Fibroblast of lung (primary cell): ENCODE results near the gene ADA. TPM values are rescaled to one million over a fixed set of nuclear protein-coding genes. Genes with fewer than 3 reads are reported as not detected.

Source experiments
- DNase-seq, 2 donors: peaks; one replicate each; pipeline versions ENCODE4 v3.0.0 to v3.0.0-alpha.2; 2010; ENCODE audit warnings: low read depth in 2 of 2
- H2AFZ ChIP-seq: 2 replicates; pipeline ENCODE4 v1.5.1; 2012; ENCODE audit warnings: low read length, control low read depth, inconsistent platforms
- H3K27ac ChIP-seq: 2 replicates; pipeline ENCODE4 v1.5.1; 2011; ENCODE audit warnings: low read length, control low read depth; ENCODE audit not compliant: insufficient read depth
- H3K27me3 ChIP-seq: 2 replicates; pipeline ENCODE4 v1.5.1; 2011; ENCODE audit warnings: mild to moderate bottlenecking, low read length; ENCODE audit not compliant: control insufficient read depth, insufficient read depth
- H3K36me3 ChIP-seq: 2 replicates; pipeline ENCODE4 v1.5.1; 2011; ENCODE audit warnings: low read length; ENCODE audit not compliant: control insufficient read depth, insufficient read depth
- H3K4me1 ChIP-seq: 2 replicates; pipeline ENCODE4 v1.5.1; 2011; ENCODE audit warnings: low read length; ENCODE audit not compliant: control insufficient read depth, insufficient read depth; ENCODE audit errors: extremely low read depth
- H3K4me2 ChIP-seq: 2 replicates; pipeline ENCODE4 v1.5.1; 2011; ENCODE audit warnings: low read length, control low read depth; ENCODE audit not compliant: insufficient read depth; ENCODE audit errors: extremely low read depth
- H3K4me3 ChIP-seq, 4 experiments: fragments of 200-600 bp in 1 of 4; sonication (generic) in 1 of 4; replicated peaks in 1 of 4; 2 replicates each; pipeline ENCODE4 v1.5.1; 2011 to 2016; ENCODE audit warnings: low read length in 4 of 4, low read depth in 3 of 4, mild to moderate bottlenecking in 3 of 4, control low read depth in 2 of 4, inconsistent platforms in 1 of 4, mixed read lengths in 1 of 4; ENCODE audit not compliant: insufficient read depth in 1 of 4; ENCODE audit errors: control extremely low read depth in 1 of 4
- H3K79me2 ChIP-seq: 2 replicates; pipeline ENCODE4 v1.5.1; 2012; ENCODE audit warnings: mild to moderate bottlenecking, low read length, inconsistent platforms; ENCODE audit not compliant: control insufficient read depth, insufficient read depth
- H3K9ac ChIP-seq: 2 replicates; pipeline ENCODE4 v1.5.1; 2011; ENCODE audit warnings: mild to moderate bottlenecking, low read length, control low read depth; ENCODE audit not compliant: insufficient read depth
- H3K9me3 ChIP-seq: 2 replicates; pipeline ENCODE4 v1.5.1; 2012; ENCODE audit warnings: low read depth, low read length; ENCODE audit not compliant: control insufficient read depth, insufficient read depth
- H4K20me1 ChIP-seq: 2 replicates; pipeline ENCODE4 v1.5.1; 2011; ENCODE audit warnings: low read length; ENCODE audit not compliant: control insufficient read depth, insufficient read depth; ENCODE audit errors: extremely low read depth
- EZH2 ChIP-seq: IDR thresholded peaks from 2 replicates; pipeline ENCODE4 v1.5.1; 2012; ENCODE audit warnings: low read length, control low read depth, mild to moderate bottlenecking; ENCODE audit errors: missing control alignments
- polyA plus RNA-seq, 2 donors: library from polyadenylated mRNA; depleted of rRNA in 1 of 2; stranded (reverse) in 1 of 2; unstranded in 1 of 2; fragments of >200 nt; gene quantifications; 2 replicates each; pipeline ENCODE4 v1.2.1, GENCODE V29; 2011 to 2012; ENCODE audit warnings: missing spikeins in 1 of 2
- total RNA-seq: library from RNA; depleted of rRNA; stranded (reverse); fragments of >200 nt; gene quantifications from 2 replicates; pipeline ENCODE4 v1.2.1, GENCODE V29; 2014
- TF ChIP-seq, protein P1 (sequence below), 2 donors: IDR thresholded peaks in 1 of 2; conservative IDR thresholded peaks in 1 of 2; 1 replicate in 1 of 2; 2 replicates in 1 of 2; pipeline ENCODE4 v1.5.1; 2011 to 2012; ENCODE audit warnings: low read length in 2 of 2, control low read depth in 1 of 2, inconsistent platforms in 1 of 2, low read depth in 1 of 2, mild to moderate bottlenecking in 1 of 2

Gene ADA
- total and polyA plus RNA-seq, 2 donors (not counting 1 experiment from before 2014, with no cell fraction given) = 5.4 to 21.9 TPM

DNA sequence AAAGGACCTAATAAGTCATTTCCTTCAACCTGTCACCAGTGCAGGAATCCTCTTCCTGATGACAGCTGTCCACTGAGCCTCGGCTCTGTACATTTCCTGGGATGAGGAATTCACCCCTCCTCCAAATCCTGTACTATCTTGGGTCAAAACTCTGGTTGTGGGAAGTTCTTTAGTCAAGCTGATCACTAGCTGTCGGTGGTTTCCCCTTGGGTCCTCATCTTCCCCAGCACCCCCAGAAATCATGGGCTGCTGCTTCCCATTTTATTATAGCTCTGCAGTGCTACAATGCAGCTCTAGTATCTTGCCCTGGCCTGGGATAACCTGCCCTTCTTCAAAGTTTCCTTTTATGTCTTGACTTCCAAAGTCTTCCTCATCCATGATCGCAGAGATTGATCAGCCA lies 14.6 kb upstream of the ADA start:
- H3K36me3 ChIP-seq = no peaks in the 10 kb centered on the region
- H3K79me2 ChIP-seq = no peaks in the 10 kb centered on the region
- H3K27ac ChIP-seq = no peak overlapping the region
- H3K4me3 ChIP-seq = no peak overlapping the region
- no peaks in the 10 kb centered on the region for H3K9me3 ChIP-seq
- DNase-seq = no peak
- H2AFZ ChIP-seq = no peak overlapping the region
- no peak overlapping the region for H3K9ac ChIP-seq
- H3K27me3 ChIP-seq = peaks cover 10% of the 10 kb centered on the region
- TF ChIP-seq, protein P1, sequence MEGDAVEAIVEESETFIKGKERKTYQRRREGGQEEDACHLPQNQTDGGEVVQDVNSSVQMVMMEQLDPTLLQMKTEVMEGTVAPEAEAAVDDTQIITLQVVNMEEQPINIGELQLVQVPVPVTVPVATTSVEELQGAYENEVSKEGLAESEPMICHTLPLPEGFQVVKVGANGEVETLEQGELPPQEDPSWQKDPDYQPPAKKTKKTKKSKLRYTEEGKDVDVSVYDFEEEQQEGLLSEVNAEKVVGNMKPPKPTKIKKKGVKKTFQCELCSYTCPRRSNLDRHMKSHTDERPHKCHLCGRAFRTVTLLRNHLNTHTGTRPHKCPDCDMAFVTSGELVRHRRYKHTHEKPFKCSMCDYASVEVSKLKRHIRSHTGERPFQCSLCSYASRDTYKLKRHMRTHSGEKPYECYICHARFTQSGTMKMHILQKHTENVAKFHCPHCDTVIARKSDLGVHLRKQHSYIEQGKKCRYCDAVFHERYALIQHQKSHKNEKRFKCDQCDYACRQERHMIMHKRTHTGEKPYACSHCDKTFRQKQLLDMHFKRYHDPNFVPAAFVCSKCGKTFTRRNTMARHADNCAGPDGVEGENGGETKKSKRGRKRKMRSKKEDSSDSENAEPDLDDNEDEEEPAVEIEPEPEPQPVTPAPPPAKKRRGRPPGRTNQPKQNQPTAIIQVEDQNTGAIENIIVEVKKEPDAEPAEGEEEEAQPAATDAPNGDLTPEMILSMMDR (conservative IDR thresholded peaks at IDR 0.05 in 1 of 2, IDR thresholded peaks at IDR 0.05 in 1 of 2; ENCODE audit: low read depth in 1 of 2, low read length in 2 of 2) = no peak
- no peak for TF ChIP-seq EZH2
- H3K4me1 ChIP-seq = no peaks in the 10 kb centered on the region
- no peaks in the 10 kb centered on the region for H4K20me1 ChIP-seq
- no peak overlapping the region for H3K4me2 ChIP-seq

DNA sequence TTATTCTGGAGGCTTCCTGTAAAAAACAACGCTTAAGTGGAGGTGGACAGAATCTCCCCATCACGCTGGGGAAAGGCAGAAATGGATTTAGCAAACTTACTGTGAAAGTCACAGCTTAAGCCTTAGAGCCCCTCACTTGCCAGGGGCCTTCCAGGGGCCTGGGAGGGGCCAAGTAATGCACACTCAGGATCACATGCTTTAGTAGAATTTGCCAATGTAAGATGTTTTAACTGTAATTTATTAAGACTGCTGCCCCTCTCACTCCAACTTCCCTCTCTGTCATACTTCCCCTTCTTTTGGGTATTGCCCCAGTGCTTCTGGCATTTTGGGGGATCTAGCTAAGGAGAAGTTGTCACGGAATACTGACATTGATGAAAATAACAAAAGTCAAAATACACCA lies 12.6 kb upstream of the ADA start:
- Histone ChIP-seq H3K4me3 (no peak overlapping the region), H2AFZ (no peak overlapping the region), H3K79me2 (no peaks in the 10 kb centered on the region), H3K4me2 (no peak overlapping the region), H3K4me1 (no peaks in the 10 kb centered on the region), H3K9ac (no peak overlapping the region), H4K20me1 (no peaks in the 10 kb centered on the region), H3K27ac (no peak overlapping the region), H3K9me3 (no peaks in the 10 kb centered on the region), H3K27me3 (peaks cover 14% of the 10 kb centered on the region), H3K36me3 (no peaks in the 10 kb centered on the region)
- no peak for DNase-seq
- TF ChIP-seq EZH2 = no peak
- TF ChIP-seq, protein P1 (conservative IDR thresholded peaks at IDR 0.05 in 1 of 2, IDR thresholded peaks at IDR 0.05 in 1 of 2; ENCODE audit: low read depth in 1 of 2, low read length in 2 of 2) = no peak

DNA sequence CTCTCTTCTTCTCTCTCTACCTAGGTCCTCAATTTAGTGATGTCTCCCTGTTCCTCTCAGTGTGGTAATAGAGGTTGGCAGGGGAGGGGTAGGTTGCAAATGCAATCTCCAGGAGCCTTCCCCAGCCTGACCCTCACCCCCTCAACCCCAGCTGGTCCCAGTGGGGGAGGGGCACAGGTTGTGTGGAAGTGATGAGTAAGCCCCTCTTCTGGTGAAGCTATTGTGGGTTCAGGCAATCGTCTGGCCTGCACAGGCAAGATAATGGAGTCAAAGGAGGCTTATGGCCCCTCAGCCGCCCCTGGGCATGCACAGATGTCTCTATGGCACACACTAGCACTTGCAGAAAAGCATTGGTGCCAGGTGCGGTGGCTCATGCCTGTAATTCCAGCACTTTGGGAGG lies 10.8 kb upstream of the ADA start:
- H4K20me1 ChIP-seq = no peaks in the 10 kb centered on the region
- H3K4me1 ChIP-seq = no peaks in the 10 kb centered on the region
- TF ChIP-seq, protein P1 (conservative IDR thresholded peaks at IDR 0.05 in 1 of 2, IDR thresholded peaks at IDR 0.05 in 1 of 2; ENCODE audit: low read depth in 1 of 2, low read length in 2 of 2) = no peak
- TF ChIP-seq EZH2 = no peak

More for the DNA sequence above, 10.8 kb upstream of the ADA start:
- Histone ChIP-seq H3K36me3 (no peaks in the 10 kb centered on the region), H3K9ac (no peak overlapping the region), H3K4me3 (no peak overlapping the region), H3K27ac (no peak overlapping the region), H3K4me2 (no peak overlapping the region), H3K27me3 (peaks cover 14% of the 10 kb centered on the region), H3K9me3 (no peaks in the 10 kb centered on the region), H2AFZ (no peak overlapping the region), H3K79me2 (no peaks in the 10 kb centered on the region)
- DNase-seq = no peak
